Iris pigment epithelial cell (primary cell): ENCODE measurements around the gene TRAPPC2L.

ENCODE experiments used
- DNase-seq: peaks from one replicate; pipeline ENCODE4 v3.0.0-alpha.2; 2011; ENCODE audit warnings: low read depth

The TRAPPC2L gene

GRCh38 chr16:88910284-88911135 lies 53.6 kb downstream of the TRAPPC2L start:
- no peak for DNase-seq

DNA sequence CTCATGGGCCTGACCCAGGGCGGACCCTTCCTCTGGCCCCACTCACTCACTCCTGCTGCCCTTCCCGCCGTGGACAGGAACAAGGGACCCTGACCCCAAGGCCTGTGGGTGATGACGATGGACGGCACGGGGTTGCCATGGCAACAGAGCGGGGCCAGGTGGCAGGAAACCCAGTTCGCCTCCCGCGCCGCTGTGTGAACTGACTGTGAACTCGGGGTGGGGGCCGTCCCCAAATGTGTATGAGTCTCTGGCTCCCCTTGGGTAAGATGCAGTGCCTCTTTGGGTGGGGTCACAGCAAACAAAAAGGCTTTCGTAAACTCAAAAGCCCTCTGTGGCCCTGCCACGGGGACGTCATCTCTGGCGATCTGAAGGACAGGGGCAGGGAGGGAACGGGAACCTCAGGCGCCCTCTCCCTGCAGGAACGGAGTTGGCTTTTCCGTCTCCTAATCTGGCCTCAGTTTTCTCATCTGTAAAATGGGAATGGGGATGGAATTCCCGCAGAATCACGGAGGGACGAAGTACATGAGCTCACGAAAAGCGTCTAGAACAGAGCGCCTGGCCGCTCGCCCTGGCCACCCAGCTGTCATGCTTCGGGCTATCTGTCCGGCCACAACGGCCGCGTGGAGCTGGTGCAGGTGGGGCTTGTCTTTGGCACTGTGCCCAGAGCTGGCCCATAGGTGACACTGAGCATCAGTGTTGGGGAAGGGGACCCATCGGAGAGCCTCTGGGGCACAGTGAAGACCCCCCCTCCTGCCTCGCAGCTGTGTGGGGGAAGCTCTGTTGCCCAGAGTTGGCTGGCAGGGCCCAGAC lies 54.4 kb downstream of the TRAPPC2L start:
- no peak for DNase-seq

GRCh38 chr16:88911946-88912310 lies 55.0 kb downstream of the TRAPPC2L start:
- DNase-seq: no peak
